Measurements from ENCODE around the gene ATOX1.

DNA sequence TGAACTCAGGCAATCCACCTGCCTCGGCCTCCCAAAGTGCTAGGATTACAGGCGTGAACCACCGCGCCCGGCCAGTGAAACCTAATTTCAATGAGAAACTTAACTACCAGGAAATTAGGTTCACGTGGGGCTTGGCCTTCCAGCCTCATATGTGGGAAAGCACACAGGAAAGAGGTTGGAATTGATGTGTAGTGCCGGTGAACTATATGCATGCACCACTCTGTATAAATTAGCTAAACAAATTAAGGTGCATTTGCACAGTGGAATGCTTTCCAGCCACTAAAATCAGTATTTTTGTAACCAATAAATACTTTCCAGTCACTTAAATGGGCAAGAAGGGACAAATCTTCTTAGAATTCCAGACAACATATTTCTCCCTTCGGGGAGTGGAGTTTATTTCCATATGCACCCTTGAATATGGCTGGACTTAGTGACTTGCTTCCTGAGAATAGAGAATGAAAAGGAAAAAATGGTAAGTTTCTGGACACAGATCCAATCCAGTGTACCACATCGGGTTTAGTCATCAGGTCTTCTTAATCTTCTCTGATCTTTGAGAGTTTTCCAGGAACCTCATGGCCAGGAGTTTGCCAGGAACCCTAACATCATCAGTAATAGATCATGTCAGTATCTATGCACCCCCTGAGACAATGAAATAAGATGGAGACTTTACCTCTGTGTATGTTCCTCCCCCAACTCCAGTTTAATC is 24.9 kb downstream of the ATOX1 start:
- TF ChIP-seq, protein P1, sequence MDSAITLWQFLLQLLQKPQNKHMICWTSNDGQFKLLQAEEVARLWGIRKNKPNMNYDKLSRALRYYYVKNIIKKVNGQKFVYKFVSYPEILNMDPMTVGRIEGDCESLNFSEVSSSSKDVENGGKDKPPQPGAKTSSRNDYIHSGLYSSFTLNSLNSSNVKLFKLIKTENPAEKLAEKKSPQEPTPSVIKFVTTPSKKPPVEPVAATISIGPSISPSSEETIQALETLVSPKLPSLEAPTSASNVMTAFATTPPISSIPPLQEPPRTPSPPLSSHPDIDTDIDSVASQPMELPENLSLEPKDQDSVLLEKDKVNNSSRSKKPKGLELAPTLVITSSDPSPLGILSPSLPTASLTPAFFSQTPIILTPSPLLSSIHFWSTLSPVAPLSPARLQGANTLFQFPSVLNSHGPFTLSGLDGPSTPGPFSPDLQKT (IDR thresholded peaks at IDR 0.05; ENCODE audit: borderline replicate concordance, low read depth, low read length), result no peak
- no peak for TF ChIP-seq ZNF302 (tag by site-specific recombination; IDR thresholded peaks at IDR 0.05; ENCODE audit: low read depth)
- TF ChIP-seq, protein P2, sequence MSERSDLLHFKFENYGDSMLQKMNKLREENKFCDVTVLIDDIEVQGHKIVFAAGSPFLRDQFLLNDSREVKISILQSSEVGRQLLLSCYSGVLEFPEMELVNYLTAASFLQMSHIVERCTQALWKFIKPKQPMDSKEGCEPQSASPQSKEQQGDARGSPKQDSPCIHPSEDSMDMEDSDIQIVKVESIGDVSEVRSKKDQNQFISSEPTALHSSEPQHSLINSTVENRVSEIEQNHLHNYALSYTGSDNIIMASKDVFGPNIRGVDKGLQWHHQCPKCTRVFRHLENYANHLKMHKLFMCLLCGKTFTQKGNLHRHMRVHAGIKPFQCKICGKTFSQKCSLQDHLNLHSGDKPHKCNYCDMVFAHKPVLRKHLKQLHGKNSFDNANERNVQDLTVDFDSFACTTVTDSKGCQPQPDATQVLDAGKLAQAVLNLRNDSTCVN (tag by site-specific recombination; optimal IDR thresholded peaks at IDR 0.05), result no peak
- TF ChIP-seq, protein P3, sequence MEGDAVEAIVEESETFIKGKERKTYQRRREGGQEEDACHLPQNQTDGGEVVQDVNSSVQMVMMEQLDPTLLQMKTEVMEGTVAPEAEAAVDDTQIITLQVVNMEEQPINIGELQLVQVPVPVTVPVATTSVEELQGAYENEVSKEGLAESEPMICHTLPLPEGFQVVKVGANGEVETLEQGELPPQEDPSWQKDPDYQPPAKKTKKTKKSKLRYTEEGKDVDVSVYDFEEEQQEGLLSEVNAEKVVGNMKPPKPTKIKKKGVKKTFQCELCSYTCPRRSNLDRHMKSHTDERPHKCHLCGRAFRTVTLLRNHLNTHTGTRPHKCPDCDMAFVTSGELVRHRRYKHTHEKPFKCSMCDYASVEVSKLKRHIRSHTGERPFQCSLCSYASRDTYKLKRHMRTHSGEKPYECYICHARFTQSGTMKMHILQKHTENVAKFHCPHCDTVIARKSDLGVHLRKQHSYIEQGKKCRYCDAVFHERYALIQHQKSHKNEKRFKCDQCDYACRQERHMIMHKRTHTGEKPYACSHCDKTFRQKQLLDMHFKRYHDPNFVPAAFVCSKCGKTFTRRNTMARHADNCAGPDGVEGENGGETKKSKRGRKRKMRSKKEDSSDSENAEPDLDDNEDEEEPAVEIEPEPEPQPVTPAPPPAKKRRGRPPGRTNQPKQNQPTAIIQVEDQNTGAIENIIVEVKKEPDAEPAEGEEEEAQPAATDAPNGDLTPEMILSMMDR (tag by site-specific recombination; IDR thresholded peaks at IDR 0.05), result no peak
- no peak for TF ChIP-seq ZNF274 (IDR thresholded peaks at IDR 0.05; ENCODE audit: low read length)
- no peak for TF ChIP-seq ZNF274 (tag by site-specific recombination; IDR thresholded peaks at IDR 0.05; ENCODE audit: borderline replicate concordance)
- TF ChIP-seq ZNF830 (tag by site-specific recombination; IDR thresholded peaks at IDR 0.05; ENCODE audit: low read depth), result no peak
- TF ChIP-seq ZNF248 (tag by site-specific recombination; IDR thresholded peaks at IDR 0.05), result no peak
- no peak for TF ChIP-seq ZNF121 (tag by site-specific recombination; IDR thresholded peaks at IDR 0.05)
- TF ChIP-seq, protein P4, sequence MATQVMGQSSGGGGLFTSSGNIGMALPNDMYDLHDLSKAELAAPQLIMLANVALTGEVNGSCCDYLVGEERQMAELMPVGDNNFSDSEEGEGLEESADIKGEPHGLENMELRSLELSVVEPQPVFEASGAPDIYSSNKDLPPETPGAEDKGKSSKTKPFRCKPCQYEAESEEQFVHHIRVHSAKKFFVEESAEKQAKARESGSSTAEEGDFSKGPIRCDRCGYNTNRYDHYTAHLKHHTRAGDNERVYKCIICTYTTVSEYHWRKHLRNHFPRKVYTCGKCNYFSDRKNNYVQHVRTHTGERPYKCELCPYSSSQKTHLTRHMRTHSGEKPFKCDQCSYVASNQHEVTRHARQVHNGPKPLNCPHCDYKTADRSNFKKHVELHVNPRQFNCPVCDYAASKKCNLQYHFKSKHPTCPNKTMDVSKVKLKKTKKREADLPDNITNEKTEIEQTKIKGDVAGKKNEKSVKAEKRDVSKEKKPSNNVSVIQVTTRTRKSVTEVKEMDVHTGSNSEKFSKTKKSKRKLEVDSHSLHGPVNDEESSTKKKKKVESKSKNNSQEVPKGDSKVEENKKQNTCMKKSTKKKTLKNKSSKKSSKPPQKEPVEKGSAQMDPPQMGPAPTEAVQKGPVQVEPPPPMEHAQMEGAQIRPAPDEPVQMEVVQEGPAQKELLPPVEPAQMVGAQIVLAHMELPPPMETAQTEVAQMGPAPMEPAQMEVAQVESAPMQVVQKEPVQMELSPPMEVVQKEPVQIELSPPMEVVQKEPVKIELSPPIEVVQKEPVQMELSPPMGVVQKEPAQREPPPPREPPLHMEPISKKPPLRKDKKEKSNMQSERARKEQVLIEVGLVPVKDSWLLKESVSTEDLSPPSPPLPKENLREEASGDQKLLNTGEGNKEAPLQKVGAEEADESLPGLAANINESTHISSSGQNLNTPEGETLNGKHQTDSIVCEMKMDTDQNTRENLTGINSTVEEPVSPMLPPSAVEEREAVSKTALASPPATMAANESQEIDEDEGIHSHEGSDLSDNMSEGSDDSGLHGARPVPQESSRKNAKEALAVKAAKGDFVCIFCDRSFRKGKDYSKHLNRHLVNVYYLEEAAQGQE (tag by site-specific recombination; IDR thresholded peaks at IDR 0.05), result no peak
- TF ChIP-seq ZBTB7A (tag by site-specific recombination; IDR thresholded peaks at IDR 0.05; ENCODE audit: low read depth), result no peak
- no peak for TF ChIP-seq TRIM28 (IDR thresholded peaks at IDR 0.05; ENCODE audit: borderline replicate concordance, low read length)
